PC-3 (cell line): ENCODE results near the gene CRYM. TPM values are rescaled to one million over a fixed set of nuclear protein-coding genes. Genes with fewer than 3 reads are reported as not detected.

Experiments used
- ATAC-seq: fragments of 200-7000 bp; cut with Tn5 transposase; 2 replicates; pipeline ENCODE4 v1.9.1; 2020; ENCODE audit warnings: mild to moderate bottlenecking, moderate library complexity
- Bru-seq: library from RNA; stranded (reverse); fragments of 400-500 nt; gene quantifications from one replicate; lab custom pipeline; 2021; lab: Mats Ljungman, UMichigan
- BruChase-seq, 2 experiments: library from RNA; stranded (reverse); fragments of 400-500 nt; gene quantifications; one replicate each; lab custom pipeline; 2021; lab: Mats Ljungman, UMichigan
- BruUV-seq: library from RNA; stranded (reverse); fragments of 400-500 nt; replicated peaks from 2 replicates; lab custom pipeline; 2021; lab: Mats Ljungman, UMichigan
- CTCF ChIA-PET: fragments of 300-600 bp; sonication (Branson Sonifier 250); formaldehyde crosslinking; loops from one replicate; lab custom pipeline; 2022; ENCODE audit warnings: antibody characterized with exemption; lab: Charles Lee
- POLR2A ChIA-PET: fragments of 300-600 bp; sonication (Branson Sonifier 250); formaldehyde crosslinking; loops from one replicate; lab custom pipeline; 2022; ENCODE audit warnings: antibody characterized with exemption; ENCODE audit not compliant: unreplicated experiment; lab: Charles Lee
- DNase-seq: peaks from one replicate; pipeline ENCODE4 v3.0.0-alpha.2; 2015
- H2AFZ ChIP-seq: fragments of 300-600 bp; sonication (generic); 2 replicates; pipeline ENCODE4 v1.6.0; 2016; ENCODE audit warnings: antibody characterized with exemption, low read length
- H3F3A ChIP-seq: fragments of 300-600 bp; sonication (generic); one replicate; pipeline ENCODE4 v1.6.0; 2017; ENCODE audit warnings: antibody characterized with exemption, low read length, control low read depth, mild to moderate bottlenecking; ENCODE audit not compliant: unreplicated experiment
- H3K27ac ChIP-seq: fragments of 300-600 bp; sonication (generic); 2 replicates; pipeline ENCODE4 v1.5.1; 2016; ENCODE audit warnings: mild to moderate bottlenecking, low read length
- H3K27me3 ChIP-seq: fragments of 300-600 bp; sonication (generic); 2 replicates; pipeline ENCODE4 v1.6.1; 2016; ENCODE audit warnings: low read length, mixed read lengths
- H3K36me3 ChIP-seq: fragments of 300-600 bp; sonication (generic); 2 replicates; pipeline ENCODE4 v1.6.1; 2016; ENCODE audit warnings: low read depth, mixed run types, low read length, mixed read lengths
- H3K4me1 ChIP-seq: fragments of 300-600 bp; sonication (generic); 2 replicates; pipeline ENCODE4 v1.5.1; 2016; ENCODE audit warnings: low read length; ENCODE audit not compliant: insufficient read depth
- H3K4me2 ChIP-seq: fragments of 300-600 bp; sonication (generic); 2 replicates; pipeline ENCODE4 v1.6.0; 2016; ENCODE audit warnings: low read length
- H3K4me3 ChIP-seq: fragments of 300-600 bp; sonication (generic); 2 replicates; pipeline ENCODE4 v1.5.1; 2016; ENCODE audit warnings: mild to moderate bottlenecking, low read length, mixed read lengths
- H3K79me2 ChIP-seq: fragments of 300-600 bp; sonication (generic); 2 replicates; pipeline ENCODE4 v1.6.1; 2017; ENCODE audit warnings: low read length, mixed read lengths
- H3K9ac ChIP-seq: fragments of 300-600 bp; sonication (generic); 2 replicates; pipeline ENCODE4 v1.6.0; 2016; ENCODE audit warnings: mild to moderate bottlenecking, low read length
- H3K9me2 ChIP-seq: fragments of 300-600 bp; sonication (generic); replicated peaks from 2 replicates; pipeline ENCODE4 v1.6.1; 2016; ENCODE audit warnings: mixed run types, low read length, mixed read lengths
- H3K9me3 ChIP-seq: fragments of 300-600 bp; sonication (generic); 2 replicates; pipeline ENCODE4 v1.6.1; 2016; ENCODE audit warnings: low read length, mixed read lengths
- H4K20me1 ChIP-seq: fragments of 300-600 bp; sonication (generic); 2 replicates; pipeline ENCODE4 v1.6.1; 2016; ENCODE audit warnings: low read length, mixed read lengths
- EZH2 ChIP-seq: fragments of 300-600 bp; sonication (generic); IDR thresholded peaks from one replicate; pipeline ENCODE4 v1.6.1; 2017; ENCODE audit warnings: antibody characterized with exemption, mild to moderate bottlenecking, low read length; ENCODE audit not compliant: unreplicated experiment
- EZH2phosphoT487 ChIP-seq: fragments of 300-600 bp; sonication (generic); IDR thresholded peaks from 2 replicates; pipeline ENCODE4 v1.6.1; 2018; ENCODE audit warnings: mild to moderate bottlenecking, antibody characterized with exemption, low read length, borderline replicate concordance
- intact Hi-C: fragments of 100-400 bp; cut with micrococcal nuclease; formaldehyde crosslinking; loops from 2 replicates; pipeline ENCODE4 v1.9.0; 2023
- long read RNA-seq: library from polyadenylated mRNA; unstranded; transcript quantifications from one replicate; pipeline ENCODE4 v2.0.0, GENCODE V29; 2021; ENCODE audit not compliant: unreplicated experiment
- total RNA-seq: library from RNA; depleted of rRNA; stranded (reverse); fragments of >200 nt; gene quantifications from 2 replicates; pipeline ENCODE4 v1.2.3, GENCODE V29; 2014; rRNA removed
- TF ChIP-seq, protein P1 (sequence below): fragments of 300-600 bp; sonication (generic); conservative IDR thresholded peaks from 2 replicates; pipeline ENCODE4 v1.5.1; 2017; ENCODE audit warnings: antibody characterized with exemption, low read depth, mild to moderate bottlenecking, low read length

The CRYM gene
- not detected in 2 replicates for total RNA-seq
- percentile 40 among the genes with signal in this experiment for Bru-seq, nascent RNA
- BruChase-seq, experiment 1, labeled RNA remaining after a 6-hour chase: percentile 38 among the genes with signal in this experiment
- BruChase-seq, experiment 2, labeled RNA remaining after a 2-hour chase: percentile 40 among the genes with signal in this experiment
- long read RNA-seq, partial matches to known transcripts: 1 of 2 reads
- long read RNA-seq, other reads (novel, unspliced or antisense): 1 of 2 reads

DNA sequence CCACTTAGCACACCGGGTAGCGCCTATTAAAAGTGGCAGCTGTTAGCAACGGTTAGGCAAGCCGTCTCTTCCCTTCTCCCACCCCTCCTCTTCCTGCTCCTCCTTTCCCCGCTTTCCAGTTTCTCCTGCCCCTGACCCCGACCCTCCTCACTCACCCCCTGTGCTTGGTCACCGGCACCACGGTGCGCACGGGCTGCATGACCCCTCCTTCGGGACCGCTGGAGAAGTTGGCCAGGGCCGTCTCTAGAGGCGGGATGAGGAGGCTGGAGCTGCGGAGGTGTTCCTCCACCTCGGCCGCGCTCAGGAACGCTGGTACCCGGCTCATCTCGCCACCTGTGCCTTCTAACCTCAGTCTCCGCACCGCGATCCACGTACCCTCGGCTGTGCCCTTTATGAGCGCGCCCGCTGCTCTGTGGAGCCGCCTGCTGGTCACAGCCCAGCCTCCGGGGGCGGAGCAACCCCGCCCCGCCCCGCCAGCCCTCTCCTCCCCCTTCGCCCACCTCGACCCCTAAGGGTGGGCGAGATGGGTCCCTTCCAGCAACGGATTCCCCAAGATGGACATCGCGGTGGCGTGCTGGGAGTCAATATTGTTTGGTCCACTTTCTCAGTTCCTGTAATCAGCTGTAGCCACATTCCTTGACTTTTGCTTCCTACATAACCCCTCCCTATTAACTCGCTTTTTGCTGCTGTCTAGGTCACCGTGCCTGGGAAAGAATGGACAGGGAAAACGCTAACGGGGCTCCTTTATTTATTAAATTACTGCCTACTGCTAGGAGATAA, at the start of gene CRYM:
Gene CRYM (minus strand): TSS at position 364 of the 780 bp plus-strand sequence. CDS start 39 bp downstream, at position 325.
- no TSS peak for BruUV-seq
- no peak within 1 kb of the TSS for H3K27ac ChIP-seq
- no peaks in the 10 kb centered on the region for H3K4me1 ChIP-seq
- ChIA-PET CTCF (no interaction called here), POLR2A (interaction anchor here (0.6 kb wide), 1 partner anchor 969 kb away, joined by 8 read pairs; no protein-coding TSS in a partner anchor)
- TF ChIP-seq EZH2phosphoT487: no peak
- TF ChIP-seq, protein P1, sequence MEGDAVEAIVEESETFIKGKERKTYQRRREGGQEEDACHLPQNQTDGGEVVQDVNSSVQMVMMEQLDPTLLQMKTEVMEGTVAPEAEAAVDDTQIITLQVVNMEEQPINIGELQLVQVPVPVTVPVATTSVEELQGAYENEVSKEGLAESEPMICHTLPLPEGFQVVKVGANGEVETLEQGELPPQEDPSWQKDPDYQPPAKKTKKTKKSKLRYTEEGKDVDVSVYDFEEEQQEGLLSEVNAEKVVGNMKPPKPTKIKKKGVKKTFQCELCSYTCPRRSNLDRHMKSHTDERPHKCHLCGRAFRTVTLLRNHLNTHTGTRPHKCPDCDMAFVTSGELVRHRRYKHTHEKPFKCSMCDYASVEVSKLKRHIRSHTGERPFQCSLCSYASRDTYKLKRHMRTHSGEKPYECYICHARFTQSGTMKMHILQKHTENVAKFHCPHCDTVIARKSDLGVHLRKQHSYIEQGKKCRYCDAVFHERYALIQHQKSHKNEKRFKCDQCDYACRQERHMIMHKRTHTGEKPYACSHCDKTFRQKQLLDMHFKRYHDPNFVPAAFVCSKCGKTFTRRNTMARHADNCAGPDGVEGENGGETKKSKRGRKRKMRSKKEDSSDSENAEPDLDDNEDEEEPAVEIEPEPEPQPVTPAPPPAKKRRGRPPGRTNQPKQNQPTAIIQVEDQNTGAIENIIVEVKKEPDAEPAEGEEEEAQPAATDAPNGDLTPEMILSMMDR: peak; percentile 69
- TF ChIP-seq EZH2: no peak
- no peaks in the 10 kb centered on the region for H3K9me2 ChIP-seq
- ATAC-seq (peak; percentile 79), DNase-seq (peak; percentile 37)
- no peaks in the 10 kb centered on the region for H3K36me3 ChIP-seq
- H3K9ac ChIP-seq: no peak within 1 kb of the TSS
- peak within 1 kb of the TSS; percentile 67 for H3K4me2 ChIP-seq
- intact Hi-C loops: loop anchor here (1.0 to 5.0 kb wide), 2 partner anchors 91 to 121 kb away; no protein-coding TSS in a partner anchor
- no peaks in the 10 kb centered on the region for H3F3A ChIP-seq
- no peaks in the 10 kb centered on the region for H4K20me1 ChIP-seq
- no peaks in the 10 kb centered on the region for H3K9me3 ChIP-seq
- H2AFZ ChIP-seq: peak within 1 kb of the TSS; percentile 53; the same call in 1 of the 2 replicates
- H3K79me2 ChIP-seq: no peaks in the 10 kb centered on the region
- H3K4me3 ChIP-seq: peak within 1 kb of the TSS; percentile 50; the same call in 1 of the 2 replicates
- H3K27me3 ChIP-seq: peaks cover 42% of the 10 kb centered on the region

GRCh38 chr16:21327046-21327445, 49.0 kb upstream of the CRYM start:
- DNase-seq: no peak
- intact Hi-C loops: no loop called here
- no TSS peak for BruUV-seq
- Histone ChIP-seq H4K20me1 (no peaks in the 10 kb centered on the region), H3K9me3 (no peaks in the 10 kb centered on the region), H3K4me2 (no peak overlapping the region), H3K4me3 (no peak overlapping the region), H3K9ac (no peak overlapping the region), H3F3A (no peaks in the 10 kb centered on the region), H3K9me2 (no peaks in the 10 kb centered on the region), H3K27me3 (no peaks in the 10 kb centered on the region), H3K4me1 (no peaks in the 10 kb centered on the region), H3K79me2 (no peaks in the 10 kb centered on the region), H3K36me3 (no peaks in the 10 kb centered on the region), H3K27ac (no peak overlapping the region), H2AFZ (no peak overlapping the region)
- TF ChIP-seq EZH2 (no peak), EZH2phosphoT487 (no peak)
- TF ChIP-seq, protein P1: no peak
- CTCF ChIA-PET: no interaction called here
- no peak for ATAC-seq
- POLR2A ChIA-PET: no interaction called here
